ENCODE results near the gene DSCAML1.

Gene DSCAML1

DNA sequence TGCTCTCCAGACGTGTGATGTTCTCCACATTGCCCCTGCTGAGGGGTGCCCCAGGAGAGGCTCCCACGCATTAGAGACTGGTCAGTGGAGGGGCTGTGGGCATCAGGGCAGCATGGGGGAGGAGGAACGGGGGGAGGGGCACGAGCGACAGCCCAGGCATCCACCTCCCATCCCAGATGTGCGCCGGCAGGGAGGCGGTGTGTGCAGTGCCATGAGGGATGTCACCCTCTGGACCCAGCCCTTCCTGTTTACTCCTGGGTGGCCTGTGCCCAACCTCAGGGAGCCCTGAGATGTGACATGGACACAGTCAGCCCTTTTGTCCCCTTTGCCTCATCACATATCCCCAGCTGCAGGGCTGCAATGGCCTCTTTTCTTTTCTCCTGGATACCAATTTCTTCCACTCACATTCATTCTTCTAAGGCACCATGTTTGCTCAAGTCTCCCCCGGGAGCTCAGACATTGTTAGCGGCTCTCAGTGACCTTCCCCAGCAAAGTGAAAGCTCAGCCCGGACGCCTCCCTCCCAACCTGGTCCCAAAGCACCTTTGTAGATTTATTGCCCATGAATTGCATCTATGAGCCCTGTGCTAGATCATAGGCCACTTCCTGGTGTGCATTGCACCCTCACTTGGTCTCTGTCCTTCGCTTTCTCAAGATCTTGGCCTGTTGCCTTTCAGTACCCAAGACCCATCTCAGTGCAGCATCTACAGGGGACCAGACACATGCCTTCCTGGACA, 318.7 kb downstream of the DSCAML1 start:
- peaks cover 29% of the 10 kb centered on the region for H3K4me1 Mint-ChIP-seq
- no peak overlapping the region for H3K27ac Mint-ChIP-seq
- H3K9me3 Mint-ChIP-seq, result no peaks in the 10 kb centered on the region
- TF ChIP-seq, protein P1, sequence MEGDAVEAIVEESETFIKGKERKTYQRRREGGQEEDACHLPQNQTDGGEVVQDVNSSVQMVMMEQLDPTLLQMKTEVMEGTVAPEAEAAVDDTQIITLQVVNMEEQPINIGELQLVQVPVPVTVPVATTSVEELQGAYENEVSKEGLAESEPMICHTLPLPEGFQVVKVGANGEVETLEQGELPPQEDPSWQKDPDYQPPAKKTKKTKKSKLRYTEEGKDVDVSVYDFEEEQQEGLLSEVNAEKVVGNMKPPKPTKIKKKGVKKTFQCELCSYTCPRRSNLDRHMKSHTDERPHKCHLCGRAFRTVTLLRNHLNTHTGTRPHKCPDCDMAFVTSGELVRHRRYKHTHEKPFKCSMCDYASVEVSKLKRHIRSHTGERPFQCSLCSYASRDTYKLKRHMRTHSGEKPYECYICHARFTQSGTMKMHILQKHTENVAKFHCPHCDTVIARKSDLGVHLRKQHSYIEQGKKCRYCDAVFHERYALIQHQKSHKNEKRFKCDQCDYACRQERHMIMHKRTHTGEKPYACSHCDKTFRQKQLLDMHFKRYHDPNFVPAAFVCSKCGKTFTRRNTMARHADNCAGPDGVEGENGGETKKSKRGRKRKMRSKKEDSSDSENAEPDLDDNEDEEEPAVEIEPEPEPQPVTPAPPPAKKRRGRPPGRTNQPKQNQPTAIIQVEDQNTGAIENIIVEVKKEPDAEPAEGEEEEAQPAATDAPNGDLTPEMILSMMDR (IDR thresholded peaks at IDR 0.05), result no peak
- peaks cover 46% of the 10 kb centered on the region for H3K27me3 Mint-ChIP-seq (ENCODE audit: low read depth, poor library complexity)
- no peaks in the 10 kb centered on the region for H3K36me3 Mint-ChIP-seq (ENCODE audit: low read depth)
- no peak for DNase-seq
- no peak overlapping the region for H3K4me3 Mint-ChIP-seq

DNA sequence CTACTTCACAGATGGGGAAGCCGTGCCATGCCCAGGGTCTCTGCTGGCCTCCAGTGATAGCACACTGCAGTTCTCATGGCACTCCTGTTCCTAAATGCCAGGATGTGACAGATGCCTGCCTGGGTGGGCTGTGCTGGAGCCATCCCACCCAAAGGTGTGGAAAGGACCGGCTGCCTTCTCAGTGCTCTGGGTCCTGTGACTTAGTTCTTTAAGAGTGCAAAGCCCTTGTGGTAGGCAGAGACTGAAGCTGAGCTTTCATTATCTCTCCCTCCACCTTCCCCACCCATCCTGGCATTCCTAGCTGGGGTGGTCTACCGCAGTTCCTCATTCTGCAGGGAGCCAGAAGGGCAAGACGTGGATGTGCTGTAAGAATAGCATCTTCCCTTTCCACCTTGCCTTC, 319.3 kb downstream of the DSCAML1 start:
- Mint-ChIP-seq H3K4me1 (peaks cover 24% of the 10 kb centered on the region), H3K9me3 (no peaks in the 10 kb centered on the region), H3K27me3 (ENCODE audit: low read depth, poor library complexity) (peaks cover 49% of the 10 kb centered on the region), H3K36me3 (ENCODE audit: low read depth) (no peaks in the 10 kb centered on the region), H3K27ac (no peak overlapping the region), H3K4me3 (no peak overlapping the region)
- no peak for DNase-seq
- TF ChIP-seq, protein P1 (IDR thresholded peaks at IDR 0.05), result no peak

DNA sequence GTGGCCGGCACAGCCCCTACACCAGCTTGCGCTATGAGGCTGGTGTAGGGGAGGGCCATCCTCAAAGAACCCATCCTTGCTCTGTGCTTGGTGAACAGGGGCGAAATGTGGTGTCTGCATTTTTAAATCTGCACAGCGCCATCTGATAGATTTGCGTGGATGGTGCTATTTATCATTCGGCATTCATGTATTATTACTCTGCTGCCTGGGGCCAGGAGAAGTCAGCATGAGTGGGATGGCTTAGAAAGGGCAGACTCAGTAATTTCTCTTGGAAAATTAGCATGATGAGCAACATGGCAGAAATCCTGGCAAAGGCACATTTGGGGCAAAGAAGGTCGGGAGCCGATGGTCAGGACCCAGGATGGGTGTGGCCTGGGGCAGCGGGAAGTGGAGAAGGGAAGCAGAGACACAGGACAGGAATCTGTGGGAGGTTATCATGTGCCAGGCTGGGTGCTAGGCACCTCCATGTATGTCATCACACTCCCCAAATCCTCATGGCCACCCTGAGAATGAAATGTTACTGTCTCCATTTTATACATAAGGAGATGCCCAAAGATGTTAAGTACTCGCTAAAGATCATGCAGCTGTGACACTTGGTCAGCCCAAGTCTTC, 320.4 kb downstream of the DSCAML1 start:
- Mint-ChIP-seq H3K9me3 (no peaks in the 10 kb centered on the region), H3K36me3 (ENCODE audit: low read depth) (no peaks in the 10 kb centered on the region), H3K27ac (no peak overlapping the region), H3K4me1 (peaks cover 21% of the 10 kb centered on the region), H3K4me3 (no peak overlapping the region), H3K27me3 (ENCODE audit: low read depth, poor library complexity) (peaks cover 55% of the 10 kb centered on the region)
- no peak for DNase-seq
- TF ChIP-seq, protein P1 (IDR thresholded peaks at IDR 0.05), result no peak

DNA sequence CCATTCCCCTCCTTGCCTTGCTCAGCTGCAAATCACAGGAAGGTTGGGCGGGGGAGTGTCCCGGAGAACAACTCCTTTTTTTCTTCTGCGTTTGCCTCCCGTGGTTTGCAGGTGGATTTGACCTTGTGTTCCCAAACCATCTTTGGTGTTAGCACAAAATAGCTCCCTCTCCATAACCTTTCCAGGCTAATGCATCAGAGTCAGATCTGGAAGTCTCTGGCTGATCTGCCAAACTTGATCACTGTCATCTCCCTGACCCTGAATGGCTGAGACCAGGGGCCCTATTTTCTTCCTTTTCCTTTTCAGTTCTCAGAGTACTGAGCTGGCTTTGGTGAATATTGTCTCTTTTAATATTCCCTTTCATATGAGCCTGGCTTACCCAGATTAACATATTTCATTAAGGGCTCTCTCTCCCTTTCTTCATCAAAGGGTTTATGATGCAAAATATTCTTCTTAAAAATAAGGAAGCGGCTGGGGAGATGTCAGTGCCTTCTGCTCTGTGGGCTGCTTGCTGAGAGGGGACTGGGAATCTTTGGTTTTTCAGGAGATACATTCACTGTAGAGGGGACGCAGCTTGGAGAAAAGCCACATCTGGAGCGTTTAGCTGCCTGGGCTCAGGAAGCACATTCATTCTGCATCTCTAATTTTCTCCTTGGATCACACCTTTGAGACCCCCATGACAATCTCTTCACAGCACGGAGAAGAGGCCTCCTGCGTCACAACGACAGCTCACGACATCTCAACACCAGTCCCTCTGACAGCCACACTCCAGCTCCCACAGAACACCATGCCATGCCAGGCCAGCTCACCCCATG, 321.1 kb downstream of the DSCAML1 start:
- H3K27ac Mint-ChIP-seq, result no peak overlapping the region
- no peaks in the 10 kb centered on the region for H3K36me3 Mint-ChIP-seq (ENCODE audit: low read depth)
- peaks cover 21% of the 10 kb centered on the region for H3K4me1 Mint-ChIP-seq

DNA sequence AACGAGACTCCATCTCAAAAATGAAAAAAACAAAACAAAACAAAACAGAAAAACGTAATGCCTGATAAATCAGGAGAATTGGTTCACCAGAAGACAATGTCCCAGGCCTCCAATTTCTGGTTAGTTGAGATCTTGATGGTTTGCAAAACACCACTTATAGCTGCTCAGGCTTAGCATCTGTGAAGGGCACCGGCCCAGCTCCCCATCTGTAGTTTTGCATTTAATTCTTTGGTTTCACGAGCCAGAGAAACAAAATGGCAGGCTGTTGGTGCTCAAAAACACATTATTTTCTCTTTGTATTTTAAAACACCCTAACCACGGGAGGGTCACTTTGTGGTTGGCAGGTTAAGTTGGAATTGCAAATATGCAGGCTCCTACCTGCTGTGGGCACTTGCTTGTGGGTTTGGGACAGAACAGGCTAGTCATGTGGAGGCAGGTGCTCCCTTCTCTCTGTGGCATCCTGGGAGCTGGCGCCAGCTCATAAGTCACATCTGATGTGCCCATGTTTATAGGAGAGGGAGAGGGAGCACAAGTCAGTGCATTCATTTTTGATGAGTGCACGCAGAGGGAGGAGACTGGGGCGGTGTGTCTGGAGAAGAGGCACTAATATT, 323.4 kb downstream of the DSCAML1 start:
- H3K36me3 Mint-ChIP-seq (ENCODE audit: low read depth), result no peaks in the 10 kb centered on the region
- H3K27me3 Mint-ChIP-seq (ENCODE audit: low read depth, poor library complexity), result peaks cover 56% of the 10 kb centered on the region
- H3K9me3 Mint-ChIP-seq, result no peaks in the 10 kb centered on the region
- H3K4me3 Mint-ChIP-seq, result no peak overlapping the region
- no peak for DNase-seq
- TF ChIP-seq, protein P1 (IDR thresholded peaks at IDR 0.05), result no peak
- peaks cover 17% of the 10 kb centered on the region for H3K4me1 Mint-ChIP-seq
- no peak overlapping the region for H3K27ac Mint-ChIP-seq

More for the DNA sequence above, 321.1 kb downstream of the DSCAML1 start:
- H3K9me3 Mint-ChIP-seq, result no peaks in the 10 kb centered on the region
- TF ChIP-seq, protein P1 (IDR thresholded peaks at IDR 0.05), result no peak
- DNase-seq, result no peak
- H3K27me3 Mint-ChIP-seq (ENCODE audit: low read depth, poor library complexity), result peaks cover 61% of the 10 kb centered on the region
- no peak overlapping the region for H3K4me3 Mint-ChIP-seq
